Parathyroid adenoma (tissue), 2 donors: ENCODE measurements around the gene CYP2R1.

Source experiments
- H2AFZ ChIP-seq: fragments of 300-600 bp; sonication (generic); one replicate; pipeline ENCODE4 v1.7.0; 2017; ENCODE audit warnings: antibody characterized with exemption, mild to moderate bottlenecking
- H3K27ac ChIP-seq: fragments of 300-600 bp; sonication (generic); one replicate; pipeline ENCODE4 v1.7.0; 2017
- H3K27me3 ChIP-seq: fragments of 300-600 bp; sonication (generic); one replicate; pipeline ENCODE4 v1.7.0; 2017; ENCODE audit warnings: low read length; ENCODE audit not compliant: control insufficient read depth, insufficient read depth
- H3K36me3 ChIP-seq: fragments of 300-600 bp; sonication (generic); one replicate; pipeline ENCODE4 v1.7.0; 2017; ENCODE audit warnings: low read length; ENCODE audit not compliant: control insufficient read depth, insufficient read depth
- H3K4me1 ChIP-seq: fragments of 300-600 bp; sonication (generic); one replicate; pipeline ENCODE4 v1.7.0; 2017; ENCODE audit warnings: control low read depth
- H3K4me2 ChIP-seq: fragments of 300-600 bp; sonication (generic); one replicate; pipeline ENCODE4 v1.7.0; 2017; ENCODE audit warnings: low read length
- H3K4me3 ChIP-seq: fragments of 300-600 bp; sonication (generic); one replicate; pipeline ENCODE4 v1.7.0; 2017; ENCODE audit warnings: low read depth, low read length
- H3K79me2 ChIP-seq: fragments of 300-600 bp; sonication (generic); one replicate; pipeline ENCODE4 v1.7.0; 2017; ENCODE audit warnings: control low read depth
- H3K9ac ChIP-seq: fragments of 300-600 bp; sonication (generic); one replicate; pipeline ENCODE4 v1.7.0; 2017; ENCODE audit warnings: mild to moderate bottlenecking
- H3K9me3 ChIP-seq: fragments of 300-600 bp; sonication (generic); one replicate; pipeline ENCODE4 v1.7.0; 2017; ENCODE audit warnings: low read length; ENCODE audit not compliant: control insufficient read depth
- CTCF ChIP-seq: fragments of 300-600 bp; sonication (generic); IDR thresholded peaks from one replicate; pipeline ENCODE4 v1.7.0; 2017; ENCODE audit warnings: antibody characterized with exemption, mild to moderate bottlenecking
- donor health status: primary hyperparathyroidism.

CYP2R1 gene

GRCh38 chr11:14858404-14858803 is 33.6 kb downstream of the CYP2R1 start:
- H2AFZ ChIP-seq: no peak overlapping the region
- no peaks in the 10 kb centered on the region for H3K36me3 ChIP-seq
- no peak for TF ChIP-seq CTCF
- no peak overlapping the region for H3K4me3 ChIP-seq
- no peaks in the 10 kb centered on the region for H3K27me3 ChIP-seq
- no peak overlapping the region for H3K9ac ChIP-seq
- no peak overlapping the region for H3K27ac ChIP-seq
- H3K9me3 ChIP-seq: no peaks in the 10 kb centered on the region
- H3K4me1 ChIP-seq: no peaks in the 10 kb centered on the region
- no peak overlapping the region for H3K4me2 ChIP-seq
- no peaks in the 10 kb centered on the region for H3K79me2 ChIP-seq

GRCh38 chr11:14857621-14858020 is 34.4 kb downstream of the CYP2R1 start:
- H3K9me3 ChIP-seq: no peaks in the 10 kb centered on the region
- TF ChIP-seq CTCF: no peak
- H2AFZ ChIP-seq: no peak overlapping the region
- no peaks in the 10 kb centered on the region for H3K36me3 ChIP-seq
- no peak overlapping the region for H3K4me3 ChIP-seq
- H3K4me2 ChIP-seq: no peak overlapping the region
- H3K27ac ChIP-seq: no peak overlapping the region
- no peaks in the 10 kb centered on the region for H3K4me1 ChIP-seq
- H3K27me3 ChIP-seq: no peaks in the 10 kb centered on the region
- no peak overlapping the region for H3K9ac ChIP-seq
- no peaks in the 10 kb centered on the region for H3K79me2 ChIP-seq

GRCh38 chr11:14855890-14856289 is 36.1 kb downstream of the CYP2R1 start:
- no peak overlapping the region for H3K9ac ChIP-seq
- no peak for TF ChIP-seq CTCF

GRCh38 chr11:14854057-14854456 is 38.0 kb downstream of the CYP2R1 start:
- H3K4me1 ChIP-seq: no peaks in the 10 kb centered on the region
- H3K4me3 ChIP-seq: no peak overlapping the region
- H3K4me2 ChIP-seq: no peak overlapping the region
- H3K36me3 ChIP-seq: no peaks in the 10 kb centered on the region
- H2AFZ ChIP-seq: no peak overlapping the region
- H3K9ac ChIP-seq: no peak overlapping the region
- no peaks in the 10 kb centered on the region for H3K27me3 ChIP-seq
- TF ChIP-seq CTCF: no peak
- no peaks in the 10 kb centered on the region for H3K9me3 ChIP-seq
- H3K79me2 ChIP-seq: no peaks in the 10 kb centered on the region
- H3K27ac ChIP-seq: no peak overlapping the region

More at GRCh38 chr11:14855890-14856289, 36.1 kb downstream of the CYP2R1 start:
- Histone ChIP-seq H3K4me3 (no peak overlapping the region), H3K79me2 (no peaks in the 10 kb centered on the region), H3K9me3 (no peaks in the 10 kb centered on the region), H3K27ac (no peak overlapping the region), H3K4me2 (no peak overlapping the region), H2AFZ (no peak overlapping the region), H3K4me1 (no peaks in the 10 kb centered on the region), H3K27me3 (no peaks in the 10 kb centered on the region), H3K36me3 (no peaks in the 10 kb centered on the region)

GRCh38 chr11:14852571-14853177 is 39.4 kb downstream of the CYP2R1 start:
- no peaks in the 10 kb centered on the region for H3K79me2 ChIP-seq
- H3K4me3 ChIP-seq: no peak overlapping the region
- no peak overlapping the region for H3K27ac ChIP-seq
- H3K9me3 ChIP-seq: no peaks in the 10 kb centered on the region
- TF ChIP-seq CTCF: no peak
- no peaks in the 10 kb centered on the region for H3K36me3 ChIP-seq
- H3K27me3 ChIP-seq: no peaks in the 10 kb centered on the region
- H3K4me1 ChIP-seq: no peaks in the 10 kb centered on the region
- no peak overlapping the region for H3K9ac ChIP-seq
- no peak overlapping the region for H3K4me2 ChIP-seq
- no peak overlapping the region for H2AFZ ChIP-seq
